GM18951 (cell line): Measurements from ENCODE around the gene TH.
"Not testable (repeated sequence)": the region's sequence is repeated elsewhere in the genome, so short reads cannot be mapped to it uniquely, and the experiment has no call there.

Source experiments
- POLR2A ChIP-seq: IDR thresholded peaks from 4 replicates; pipeline ENCODE4 v1.6.1; 2011; ENCODE audit warnings: mild to moderate bottlenecking; ENCODE audit not compliant: insufficient read length, insufficient read depth; ENCODE audit errors: extremely low read depth
- in situ Hi-C: fragments of 300-500 bp; cut with MboI; formaldehyde crosslinking; loops from one replicate; pipeline ENCODE4 v1.12.0; 2022; ENCODE audit warnings: low sequenced_read_pairs, mixed read lengths, inconsistent platforms; ENCODE audit not compliant: unreplicated experiment

Gene TH

GRCh38 chr11:2126520-2127085 is 45.0 kb downstream of the TH start:
- in situ Hi-C loops, result no loop called here
- no peak for TF ChIP-seq POLR2A

GRCh38 chr11:2124736-2125484 is 46.7 kb downstream of the TH start:
- in situ Hi-C loops, result not testable (repeated sequence)

- no peak for TF ChIP-seq POLR2A
- in situ Hi-C loops, result no loop called here
Observed at GRCh38 chr11:2123628-2123960, 48.0 kb downstream of the TH start.

- in situ Hi-C loops, result no loop called here
Observed at GRCh38 chr11:2122907-2123627, 48.5 kb downstream of the TH start.

GRCh38 chr11:2122222-2122906 is 49.3 kb downstream of the TH start:
- in situ Hi-C loops, result no loop called here
- TF ChIP-seq POLR2A, result no peak

More at GRCh38 chr11:2122907-2123627, 48.5 kb downstream of the TH start:
- TF ChIP-seq POLR2A, result no peak

- TF ChIP-seq POLR2A, result no peak
- in situ Hi-C loops, result no loop called here
Observed at GRCh38 chr11:2121227-2122130, 50.1 kb downstream of the TH start.

- in situ Hi-C loops, result no loop called here
- no peak for TF ChIP-seq POLR2A
Observed at GRCh38 chr11:2120359-2121100, 51.1 kb downstream of the TH start.

- in situ Hi-C loops, result no loop called here
- no peak for TF ChIP-seq POLR2A
Observed at GRCh38 chr11:2118677-2119076, 52.9 kb downstream of the TH start.

- in situ Hi-C loops, result no loop called here
Observed at GRCh38 chr11:2116680-2117079, 54.9 kb downstream of the TH start.

GRCh38 chr11:2115308-2115707 is 56.3 kb downstream of the TH start:
- in situ Hi-C loops, result no loop called here

More at GRCh38 chr11:2116680-2117079, 54.9 kb downstream of the TH start:
- TF ChIP-seq POLR2A, result no peak

GRCh38 chr11:2114430-2115241 is 57.0 kb downstream of the TH start:
- in situ Hi-C loops, result no loop called here
- no peak for TF ChIP-seq POLR2A

More at GRCh38 chr11:2115308-2115707, 56.3 kb downstream of the TH start:
- no peak for TF ChIP-seq POLR2A
